GM18909 (cell line): ENCODE data around the gene ISCA2.
"Not testable (repeated sequence)": the region's sequence is repeated elsewhere in the genome, so short reads cannot be mapped to it uniquely, and the experiment has no call there.

Source experiments
- ATAC-seq: cut with Tn5 transposase; IDR thresholded peaks from one replicate; pipeline ENCODE4 v1.9.1; 2021; ENCODE audit warnings: mild to moderate bottlenecking; ENCODE audit not compliant: unreplicated experiment, poor library complexity

Gene ISCA2

GRCh38 chr14:74524812-74525135 is 31.2 kb downstream of the ISCA2 start:
- ATAC-seq = no peak

- ATAC-seq = no peak
Observed at GRCh38 chr14:74525361-74525851, 31.8 kb downstream of the ISCA2 start.

- ATAC-seq = no peak
Observed at GRCh38 chr14:74526854-74527585, 33.5 kb downstream of the ISCA2 start.

- no peak for ATAC-seq
Observed at GRCh38 chr14:74527736-74528280, 34.2 kb downstream of the ISCA2 start.

- ATAC-seq = no peak
Observed at GRCh38 chr14:74528406-74528805, 34.8 kb downstream of the ISCA2 start.

GRCh38 chr14:74528886-74529285 is 35.3 kb downstream of the ISCA2 start:
- ATAC-seq = no peak

- ATAC-seq = no peak
Observed at GRCh38 chr14:74531006-74531405, 37.4 kb downstream of the ISCA2 start.

- no peak for ATAC-seq
Observed at GRCh38 chr14:74531467-74531866, 37.9 kb downstream of the ISCA2 start.

- no peak for ATAC-seq
Observed at GRCh38 chr14:74532246-74532645, 38.7 kb downstream of the ISCA2 start.

- no peak for ATAC-seq
Observed at GRCh38 chr14:74533576-74533975, 40.0 kb downstream of the ISCA2 start.

- no peak for ATAC-seq
Observed at GRCh38 chr14:74535756-74536325, 42.3 kb downstream of the ISCA2 start.

- ATAC-seq = not testable (repeated sequence)
Observed at GRCh38 chr14:74536336-74536735, 42.8 kb downstream of the ISCA2 start.

GRCh38 chr14:74538411-74539391 is 45.1 kb downstream of the ISCA2 start:
- no peak for ATAC-seq

GRCh38 chr14:74539503-74539902 is 45.9 kb downstream of the ISCA2 start:
- no peak for ATAC-seq

GRCh38 chr14:74541225-74541624 is 47.7 kb downstream of the ISCA2 start:
- ATAC-seq = no peak

- ATAC-seq = no peak
Observed at GRCh38 chr14:74542056-74542685, 48.6 kb downstream of the ISCA2 start.

GRCh38 chr14:74543771-74544438 is 50.3 kb downstream of the ISCA2 start:
- ATAC-seq = no peak

- no peak for ATAC-seq
Observed at GRCh38 chr14:74545386-74545785, 51.8 kb downstream of the ISCA2 start.

- ATAC-seq = no peak
Observed at GRCh38 chr14:74546416-74546815, 52.9 kb downstream of the ISCA2 start.
